HCT116 (cell line): Measurements from ENCODE around the gene CRTC3. TPM values are rescaled to one million over a fixed set of nuclear protein-coding genes. Genes with fewer than 3 reads are reported as not detected.

ENCODE experiments used
- ATAC-seq: fragments of 200-7000 bp; cut with Tn5 transposase; 2 replicates; pipeline ENCODE4 v1.9.1; 2020; ENCODE audit warnings: mild to moderate bottlenecking, moderate library complexity
- BruUV-seq: library from RNA; stranded (reverse); fragments of 400-500 nt; replicated peaks from 2 replicates; lab custom pipeline; 2021; lab: Mats Ljungman, UMichigan
- CTCF ChIA-PET: fragments of 300-600 bp; sonication (Branson Sonifier 250); formaldehyde crosslinking; loops from one replicate; lab custom pipeline; 2021; ENCODE audit warnings: antibody characterized with exemption; lab: Charles Lee
- POLR2A ChIA-PET: fragments of 300-600, 350-600 bp; sonication (Branson Sonifier 250); formaldehyde crosslinking; loops from one replicate; lab custom pipeline; 2021; ENCODE audit warnings: antibody characterized with exemption; lab: Charles Lee
- RAD21 ChIA-PET, 2 experiments: fragments of 300-600 bp; sonication (Branson Sonifier 250); formaldehyde crosslinking; loops; one replicate each; lab custom pipeline; 2023; ENCODE audit warnings: low total read pairs in 2 of 2; ENCODE audit not compliant: uncharacterized antibody in 2 of 2, unreplicated experiment in 2 of 2, low non-redundant PET in 1 of 2; lab: Charles Lee
- DNase-seq: peaks from one replicate; pipeline ENCODE4 v3.0.0-alpha.2; 2010; ENCODE audit warnings: low read depth, low spot score
- H2AFZ ChIP-seq: fragments of 200-600 bp; shearing (Covaris generic), sonication (generic); 2 replicates; pipeline ENCODE4 v1.6.1; 2017; ENCODE audit warnings: low read depth, mixed run types, mixed read lengths, antibody characterized with exemption, low read length; ENCODE audit not compliant: poor library complexity, severe bottlenecking
- H3K27ac ChIP-seq: 2 replicates; pipeline ENCODE4 v1.5.1; 2012; ENCODE audit warnings: low read depth, low read length
- H3K27me3 ChIP-seq: fragments of 200-600 bp; sonication (generic); 2 replicates; pipeline ENCODE4 v1.6.1; 2016; ENCODE audit warnings: mixed run types, low read length, mixed read lengths; ENCODE audit not compliant: insufficient read depth
- H3K36me3 ChIP-seq, 2 experiments: fragments of 200-500 bp in 1 of 2; fragments of 200-600 bp in 1 of 2; sonication (Bioruptor generic) in 1 of 2; sonication (generic) in 1 of 2; 2 replicates each; pipeline versions ENCODE4 v1.5.1 to v1.6.1; 2014 to 2016; ENCODE audit warnings: low read length in 2 of 2, inconsistent platforms in 1 of 2, mixed read lengths in 1 of 2, mixed run types in 1 of 2; ENCODE audit not compliant: insufficient read depth in 2 of 2, control insufficient read depth in 1 of 2
- H3K4me1 ChIP-seq, 2 experiments: fragments of 200-600 bp in 1 of 2; sonication (generic) in 1 of 2; 2 replicates each; pipeline versions ENCODE4 v1.5.1 to v1.6.1; 2012 to 2017; ENCODE audit warnings: low read length in 2 of 2, inconsistent platforms in 1 of 2, mild to moderate bottlenecking in 1 of 2, mixed read lengths in 1 of 2, mixed run types in 1 of 2, moderate library complexity in 1 of 2; ENCODE audit not compliant: insufficient read depth in 2 of 2, control insufficient read depth in 1 of 2
- H3K4me2 ChIP-seq: fragments of 200-600 bp; sonication (generic); 2 replicates; pipeline ENCODE4 v1.6.1; 2017; ENCODE audit warnings: mixed run types, low read length, mixed read lengths
- H3K4me3 ChIP-seq, 2 experiments: fragments of 200-600 bp in 1 of 2; sonication (generic) in 1 of 2; replicated peaks in 1 of 2; 2 replicates each; pipeline ENCODE4 v1.5.1; 2011 to 2016; ENCODE audit warnings: low read length in 2 of 2, control low read depth in 1 of 2, low read depth in 1 of 2, mild to moderate bottlenecking in 1 of 2, mixed read lengths in 1 of 2, mixed run types in 1 of 2
- H3K79me2 ChIP-seq: fragments of 200-600 bp; sonication (generic); 2 replicates; pipeline ENCODE4 v1.6.1; 2017; ENCODE audit warnings: mild to moderate bottlenecking, mixed run types, low read length, moderate library complexity, mixed read lengths; ENCODE audit not compliant: insufficient read depth
- H3K9ac ChIP-seq: fragments of 200-600 bp; sonication (generic); 2 replicates; pipeline ENCODE4 v1.6.1; 2016; ENCODE audit warnings: low read length, mixed read lengths
- H3K9me2 ChIP-seq: fragments of 200-600 bp; sonication (generic), shearing (Covaris generic); 2 replicates; pipeline ENCODE4 v1.6.1; 2017; ENCODE audit warnings: mixed run types, mild to moderate bottlenecking, moderate library complexity; ENCODE audit not compliant: insufficient read depth
- H3K9me3 ChIP-seq, 2 experiments: fragments of 200-500 bp in 1 of 2; fragments of 200-600 bp in 1 of 2; sonication (Bioruptor generic) in 1 of 2; sonication (generic) in 1 of 2; 2 replicates each; pipeline ENCODE4 v1.6.1; 2014 to 2017; ENCODE audit warnings: low read length in 2 of 2, mixed read lengths in 2 of 2, inconsistent platforms in 1 of 2, low read depth in 1 of 2, mild to moderate bottlenecking in 1 of 2, mixed run types in 1 of 2, moderate library complexity in 1 of 2; ENCODE audit not compliant: control insufficient read depth in 1 of 2, insufficient read depth in 1 of 2
- H4K20me1 ChIP-seq: fragments of 200-600 bp; sonication (generic), shearing (Covaris generic); 2 replicates; pipeline ENCODE4 v1.6.1; 2017; ENCODE audit warnings: mixed run types, mild to moderate bottlenecking, moderate library complexity; ENCODE audit not compliant: insufficient read depth
- CBX3 ChIP-seq: IDR thresholded peaks from 2 replicates; pipeline ENCODE4 v1.6.1; 2012; ENCODE audit warnings: low read depth
- CEBPB ChIP-seq: IDR thresholded peaks from 2 replicates; pipeline ENCODE4 v1.6.1; 2012; ENCODE audit warnings: low read depth
- CTCF ChIP-seq, 3 experiments: fragments of 200-600 bp in 1 of 3; sonication (generic) in 1 of 3; IDR thresholded peaks in 2 of 3; conservative IDR thresholded peaks in 1 of 3; 2 replicates each; pipeline ENCODE4 v1.5.1; 2012 to 2017; ENCODE audit warnings: low read depth in 2 of 3, low read length in 2 of 3, antibody characterized with exemption in 1 of 3, borderline replicate concordance in 1 of 3, control low read depth in 1 of 3, mild to moderate bottlenecking in 1 of 3, mixed read lengths in 1 of 3, mixed run types in 1 of 3, moderate library complexity in 1 of 3; ENCODE audit not compliant: insufficient read depth in 1 of 3
- EGR1 ChIP-seq: IDR thresholded peaks from 2 replicates; pipeline ENCODE4 v1.6.1; 2012; ENCODE audit warnings: low read depth
- EZH2phosphoT487 ChIP-seq: fragments of 200-600 bp; IDR thresholded peaks from 2 replicates; pipeline ENCODE4 v1.6.1; 2018; ENCODE audit warnings: antibody characterized with exemption, borderline replicate concordance
- POLR2A ChIP-seq: IDR thresholded peaks from 2 replicates; pipeline ENCODE4 v1.7.0; 2011; ENCODE audit warnings: borderline replicate concordance; ENCODE audit not compliant: insufficient read depth, insufficient read length; ENCODE audit errors: extremely low read depth
- RAD21 ChIP-seq: IDR thresholded peaks from 2 replicates; pipeline ENCODE4 v1.6.1; 2012; ENCODE audit warnings: low read depth, mild to moderate bottlenecking
- SIN3A ChIP-seq: IDR thresholded peaks from 2 replicates; pipeline ENCODE4 v1.6.1; 2012; ENCODE audit warnings: low read depth
- SP1 ChIP-seq: IDR thresholded peaks from 2 replicates; pipeline ENCODE4 v1.6.1; 2012; ENCODE audit warnings: low read depth
- ZBTB33 ChIP-seq: IDR thresholded peaks from 2 replicates; pipeline ENCODE4 v1.6.1; 2011; ENCODE audit warnings: mild to moderate bottlenecking, low read length, moderate library complexity; ENCODE audit not compliant: insufficient replicate concordance; ENCODE audit errors: extremely low read depth
- ZFX ChIP-seq: fragments of 450-650 bp; IDR thresholded peaks from 2 replicates; pipeline ENCODE4 v1.6.1; 2017
- ZNF274 ChIP-seq: fragments of 200-500 bp; sonication (Bioruptor generic); IDR thresholded peaks from 2 replicates; pipeline ENCODE4 v1.6.1; 2014; ENCODE audit warnings: mild to moderate bottlenecking, low read depth, low read length, inconsistent platforms
- intact Hi-C: fragments of 100-400 bp; cut with micrococcal nuclease; formaldehyde crosslinking; loops from 2 replicates; pipeline ENCODE4 v1.10.0; 2022
- total RNA-seq: library from RNA; stranded (reverse); gene quantifications from one replicate; pipeline ENCODE4 v1.2.1, GENCODE V29; 2021; ENCODE audit not compliant: unreplicated experiment
- TF ChIP-seq, protein P1 (sequence below): IDR thresholded peaks from 2 replicates; pipeline ENCODE4 v1.6.1; 2012
- TF ChIP-seq, protein P2 (sequence below): IDR thresholded peaks from 2 replicates; pipeline ENCODE4 v1.6.1; 2012

CRTC3 gene
- total RNA-seq, 1 experiment from 2014 or later = 20.7 TPM

GRCh38 chr15:90482124-90483011 lies 47.4 kb upstream of the CRTC3 start:
- Histone ChIP-seq H3K36me3 (peaks cover 28 to 32% of the 10 kb centered on the region in 2 experiments), H3K9me3 (no peaks in the 10 kb centered on the region), H3K4me3 (no peak overlapping the region), H3K9me2 (no peaks in the 10 kb centered on the region), H4K20me1 (no peaks in the 10 kb centered on the region), H3K4me1 (peaks cover 22 to 28% of the 10 kb centered on the region in 2 experiments), H3K27me3 (no peaks in the 10 kb centered on the region), H3K9ac (no peak overlapping the region), H3K79me2 (no peaks in the 10 kb centered on the region), H2AFZ (no peak overlapping the region), H3K27ac (no peak overlapping the region), H3K4me2 (no peak overlapping the region)
- CTCF ChIA-PET = interaction anchor here (0.7 to 5.2 kb wide), 10 partner anchors 14 to 339 kb away, joined by 4 to 57 read pairs (median 4); partner anchors contain the start of gene IQGAP1
- intact Hi-C loops = loop anchor here (1.0 to 10.0 kb wide), 7 partner anchors 120 to 405 kb away; no protein-coding TSS in a partner anchor
- no peak for TF ChIP-seq ZNF274
- peak; percentile 94 for TF ChIP-seq RAD21
- TF ChIP-seq CTCF (IDR thresholded peaks at IDR 0.05 in 2 of 3, conservative IDR thresholded peaks at IDR 0.05 in 1 of 3; ENCODE audit: borderline replicate concordance in 1 of 3, insufficient read depth in 1 of 3, low read depth in 2 of 3, low read length in 2 of 3) = peak; percentile 76 to 88 (median 85)
- ATAC-seq (peak; percentile 55; the same call in 1 of the 2 replicates), DNase-seq (peak; percentile 34)
- RAD21 ChIA-PET = interaction anchor here (1.4 to 2.9 kb wide), 5 partner anchors 120 to 189 kb away, joined by 3 to 16 read pairs (median 8); no protein-coding TSS in a partner anchor
- no TSS peak for BruUV-seq
- POLR2A ChIA-PET = interaction anchor here (1.4 kb wide), 1 partner anchor 163 kb away, joined by 3 read pairs; no protein-coding TSS in a partner anchor

DNA sequence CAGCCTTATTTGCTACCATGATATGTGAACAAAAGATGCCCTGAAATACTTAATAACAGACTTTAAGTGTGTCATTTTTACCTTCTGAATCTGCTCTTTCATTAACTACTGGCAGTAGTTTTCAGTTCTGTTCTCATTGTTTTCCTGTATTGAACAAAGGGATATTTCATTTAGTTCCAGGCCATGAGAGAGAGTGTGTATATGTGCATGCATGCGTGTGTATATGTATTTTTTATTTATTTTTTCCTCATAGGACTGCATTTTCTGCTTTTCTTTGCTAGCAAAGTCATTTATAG lies 46.8 kb upstream of the CRTC3 start:
- Histone ChIP-seq H3K9me3 (no peaks in the 10 kb centered on the region), H3K4me1 (peaks cover 22 to 26% of the 10 kb centered on the region in 2 experiments), H3K9ac (no peak overlapping the region), H3K4me2 (no peak overlapping the region), H3K79me2 (no peaks in the 10 kb centered on the region), H3K9me2 (no peaks in the 10 kb centered on the region), H3K27me3 (no peaks in the 10 kb centered on the region), H2AFZ (no peak overlapping the region), H3K36me3 (peaks cover 31 to 33% of the 10 kb centered on the region in 2 experiments), H3K27ac (no peak overlapping the region), H4K20me1 (no peaks in the 10 kb centered on the region), H3K4me3 (no peak overlapping the region)
- no TSS peak for BruUV-seq
- TF ChIP-seq ZNF274 (no peak), CBX3 (no peak), POLR2A (no peak), EGR1 (no peak), SP1 (no peak), CEBPB (no peak), ZBTB33 (no peak), SIN3A (no peak), ZFX (no peak), RAD21 (no peak), EZH2phosphoT487 (no peak)
- TF ChIP-seq, protein P1, sequence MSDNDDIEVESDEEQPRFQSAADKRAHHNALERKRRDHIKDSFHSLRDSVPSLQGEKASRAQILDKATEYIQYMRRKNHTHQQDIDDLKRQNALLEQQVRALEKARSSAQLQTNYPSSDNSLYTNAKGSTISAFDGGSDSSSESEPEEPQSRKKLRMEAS = no peak
- TF ChIP-seq, protein P2, sequence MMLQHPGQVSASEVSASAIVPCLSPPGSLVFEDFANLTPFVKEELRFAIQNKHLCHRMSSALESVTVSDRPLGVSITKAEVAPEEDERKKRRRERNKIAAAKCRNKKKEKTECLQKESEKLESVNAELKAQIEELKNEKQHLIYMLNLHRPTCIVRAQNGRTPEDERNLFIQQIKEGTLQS = no peak
- ChIA-PET CTCF (interaction anchor here (1.0 to 5.2 kb wide), 9 partner anchors 15 to 191 kb away, joined by 4 to 57 read pairs (median 5); partner anchors contain the start of gene IQGAP1), POLR2A (no interaction called here), RAD21 (interaction anchor here (1.4 to 2.9 kb wide), 4 partner anchors 120 to 190 kb away, joined by 3 to 16 read pairs (median 10); no protein-coding TSS in a partner anchor)
- ATAC-seq = no peak
- intact Hi-C loops = loop anchor here (5.0 to 10.0 kb wide), 3 partner anchors 212 to 404 kb away; no protein-coding TSS in a partner anchor
- no peak for DNase-seq
